Mesothelial cell of epicardium (in vitro differentiated cells): ENCODE data around the gene PRKAG1. TPM values are rescaled to one million over a fixed set of nuclear protein-coding genes. Genes with fewer than 3 reads are reported as not detected.
"Not testable (repeated sequence)": the region's sequence is repeated elsewhere in the genome, so short reads cannot be mapped to it uniquely, and the experiment has no call there.

Experiments
- DNase-seq, 2 experiments: peaks; one replicate each; pipeline ENCODE4 v3.0.0; 2021; ENCODE audit warnings: low spot score in 2 of 2; ENCODE audit not compliant: unreplicated experiment in 2 of 2
- H3K27ac Mint-ChIP-seq: 2 replicates; pipeline ENCODE4 v1.8.0; 2021; ENCODE audit warnings: mixed read lengths
- H3K27me3 Mint-ChIP-seq: 2 replicates; pipeline ENCODE4 v1.8.0; 2021; ENCODE audit warnings: low read depth, mixed read lengths
- H3K36me3 Mint-ChIP-seq: 2 replicates; pipeline ENCODE4 v1.8.0; 2021; ENCODE audit warnings: mixed read lengths
- H3K4me1 Mint-ChIP-seq: 2 replicates; pipeline ENCODE4 v1.8.0; 2021; ENCODE audit warnings: mixed read lengths
- H3K4me3 Mint-ChIP-seq: 2 replicates; pipeline ENCODE4 v1.8.0; 2021; ENCODE audit warnings: mild to moderate bottlenecking, moderate library complexity, mixed read lengths
- H3K9me3 Mint-ChIP-seq: 2 replicates; pipeline ENCODE4 v1.8.0; 2021; ENCODE audit warnings: mixed read lengths
- CTCF ChIP-seq: fragments of 200-600 bp; sonication (generic); IDR thresholded peaks from one replicate; pipeline ENCODE4 v1.5.0; 2021; ENCODE audit warnings: antibody characterized with exemption; ENCODE audit not compliant: unreplicated experiment
- total RNA-seq: library from RNA; stranded (reverse); gene quantifications from 3 replicates; pipeline ENCODE4 v1.2.1, GENCODE V29; 2021

The PRKAG1 gene
- total RNA-seq: 58.7 to 61.8 TPM (median 59.4 TPM) in 3 replicates

- peak within 1 kb of the TSS; percentile 91 for H3K4me3 Mint-ChIP-seq
- peak; percentile 48 for TF ChIP-seq CTCF
- no peaks in the 10 kb centered on the region for H3K9me3 Mint-ChIP-seq
- no peaks in the 10 kb centered on the region for H3K27me3 Mint-ChIP-seq
- peak within 1 kb of the TSS; percentile 100 for H3K27ac Mint-ChIP-seq
- peaks cover 24% of the 10 kb centered on the region for H3K4me1 Mint-ChIP-seq
- DNase-seq: peak; percentile 87 to 94
- peaks cover 15% of the 10 kb centered on the region for H3K36me3 Mint-ChIP-seq
Observed at GRCh38 chr12:49018261-49019119, at the start of gene PRKAG1. Gene PRKAG1 (minus strand): TSS chr12:49018776. CDS start chr12:49018740, 36 bp downstream.

DNA sequence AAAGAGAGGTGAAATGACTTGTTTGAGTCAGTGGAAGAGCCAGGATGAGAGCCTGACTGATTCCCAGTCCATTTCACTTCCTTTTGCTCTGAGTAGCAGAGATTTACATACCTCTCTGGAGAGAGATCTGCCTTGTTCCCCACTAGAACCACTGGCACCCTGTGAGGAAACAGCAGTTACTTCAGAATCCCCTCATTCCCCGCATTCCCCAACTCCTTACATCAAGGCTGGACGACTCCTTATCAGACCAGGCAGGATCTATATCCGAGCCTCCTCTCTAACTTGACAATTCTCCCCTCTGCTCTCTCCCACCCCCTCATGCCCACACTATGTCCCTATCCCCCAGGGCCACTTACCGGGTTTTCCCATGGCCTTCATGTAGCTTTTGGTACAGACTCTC is 47.5 kb upstream of the PRKAG1 start:
- no peak overlapping the region for H3K27ac Mint-ChIP-seq
- no peaks in the 10 kb centered on the region for H3K36me3 Mint-ChIP-seq
- peaks cover 20% of the 10 kb centered on the region for H3K4me1 Mint-ChIP-seq

DNA sequence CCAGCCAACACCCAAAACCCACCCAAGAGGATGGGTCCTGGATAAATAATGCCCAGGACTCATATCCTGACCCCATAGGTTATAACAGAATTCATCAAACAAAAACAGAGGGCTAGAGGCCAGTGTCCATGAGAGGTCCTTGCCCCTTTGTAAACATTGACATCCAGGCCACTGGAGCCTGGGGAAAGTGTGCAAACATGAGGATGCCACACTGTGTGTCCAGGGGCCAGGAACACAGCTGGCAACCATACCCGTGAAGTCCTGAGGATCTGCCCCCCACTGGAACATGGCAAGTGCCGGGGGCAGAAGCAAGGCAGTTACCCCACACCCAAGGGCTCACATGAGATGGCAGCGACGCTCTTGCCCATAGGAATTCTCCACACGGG is 46.2 kb upstream of the PRKAG1 start:
- no peak for TF ChIP-seq CTCF
- Mint-ChIP-seq H3K4me3 (no peak overlapping the region), H3K4me1 (peaks cover 17% of the 10 kb centered on the region), H3K36me3 (no peaks in the 10 kb centered on the region), H3K9me3 (no peaks in the 10 kb centered on the region), H3K27ac (no peak overlapping the region), H3K27me3 (peaks cover 12% of the 10 kb centered on the region)
- no peak for DNase-seq

More for the DNA sequence above, 47.5 kb upstream of the PRKAG1 start:
- Mint-ChIP-seq H3K4me3 (no peak overlapping the region), H3K9me3 (no peaks in the 10 kb centered on the region), H3K27me3 (peaks cover 12% of the 10 kb centered on the region)
- no peak for DNase-seq
- no peak for TF ChIP-seq CTCF

DNA sequence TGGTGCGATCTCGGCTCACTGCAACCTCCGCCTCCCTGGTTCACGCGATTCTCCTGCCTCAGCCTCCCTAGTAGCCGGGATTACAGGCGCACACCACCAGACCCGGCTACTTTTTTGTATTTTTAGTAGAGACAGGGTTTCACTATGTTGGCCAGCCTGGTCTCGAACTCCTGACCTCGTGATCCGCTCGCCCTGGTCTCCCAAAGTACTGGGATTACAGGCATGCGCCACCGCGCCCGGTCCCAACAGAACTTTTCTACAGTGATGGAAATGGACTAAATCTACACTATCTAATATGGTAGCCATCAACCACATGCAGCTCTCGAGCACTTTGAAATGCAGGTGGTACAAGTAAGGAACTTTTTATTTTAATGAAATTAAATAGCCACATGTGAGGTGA is 43.3 kb upstream of the PRKAG1 start:
- not testable (repeated sequence) for H3K27ac Mint-ChIP-seq, DNase-seq, H3K9me3 Mint-ChIP-seq, H3K36me3 Mint-ChIP-seq, H3K27me3 Mint-ChIP-seq
- H3K4me3 Mint-ChIP-seq: peak overlapping the region; percentile 95
- peaks cover 33% of the 10 kb centered on the region for H3K4me1 Mint-ChIP-seq

GRCh38 chr12:49061157-49061650 is 42.6 kb upstream of the PRKAG1 start:
- DNase-seq: no peak
- Mint-ChIP-seq H3K27ac (peak overlapping the region; percentile 98), H3K27me3 (no peaks in the 10 kb centered on the region)

More at GRCh38 chr12:49061157-49061650, 42.6 kb upstream of the PRKAG1 start:
- no peak for TF ChIP-seq CTCF
- no peaks in the 10 kb centered on the region for H3K9me3 Mint-ChIP-seq
- no peaks in the 10 kb centered on the region for H3K36me3 Mint-ChIP-seq
- H3K4me3 Mint-ChIP-seq: peak overlapping the region; percentile 95
- peaks cover 40% of the 10 kb centered on the region for H3K4me1 Mint-ChIP-seq
